Central memory CD4-positive, alpha-beta T cell (primary cell): ENCODE results near the gene SELENOH.

Source experiments
- DNase-seq: peaks from one replicate; pipeline ENCODE4 v3.0.0; 2022

Gene SELENOH

GRCh38 chr11:57786436-57786835, 45.1 kb downstream of the SELENOH start:
- no peak for DNase-seq

- no peak for DNase-seq
These were observed 45.8 kb downstream of the SELENOH start for GRCh38 chr11:57787006-57787604.

GRCh38 chr11:57787920-57788702, 46.8 kb downstream of the SELENOH start:
- no peak for DNase-seq

- DNase-seq: no peak
These were observed 47.4 kb downstream of the SELENOH start for GRCh38 chr11:57788703-57789088.

- DNase-seq: no peak
These were observed 50.2 kb downstream of the SELENOH start for GRCh38 chr11:57791321-57792059.

- DNase-seq: peak; percentile 94
These were observed 50.8 kb downstream of the SELENOH start for GRCh38 chr11:57792060-57792541.

- peak; percentile 9 for DNase-seq
These were observed 51.6 kb downstream of the SELENOH start for GRCh38 chr11:57792870-57793269.
